NT2/D1 (cell line): ENCODE data around the gene DNAJB1.

ENCODE experiments used
- SUZ12 ChIP-seq: IDR thresholded peaks from 2 replicates; pipeline ENCODE4 v1.6.1; 2011; ENCODE audit not compliant: insufficient read length, insufficient read depth; ENCODE audit errors: extremely low read depth
- YY1 ChIP-seq: IDR thresholded peaks from 2 replicates; pipeline ENCODE4 v1.6.1; 2011; ENCODE audit not compliant: insufficient read length, insufficient read depth

GRCh38 chr19:14487370-14488125 is 30.6 kb downstream of the DNAJB1 start:
- no peak for TF ChIP-seq YY1
- TF ChIP-seq SUZ12, result no peak
